Prostate gland (tissue), 2 donors: ENCODE results near the gene GPR137B. TPM values are rescaled to one million over a fixed set of nuclear protein-coding genes. Genes with fewer than 3 reads are reported as not detected.

Experiments
- DNase-seq: peaks from one replicate; pipeline ENCODE4 v3.0.0-alpha.2; 2019; ENCODE audit warnings: low spot score
- H3K27ac ChIP-seq, 2 donors: fragments of 200-600 bp; sonication (generic); 2 replicates each; pipeline ENCODE4 v1.5.1; 2017 to 2019
- H3K27me3 ChIP-seq: fragments of 200-600 bp; sonication (generic); replicated peaks from 2 replicates; pipeline ENCODE4 v1.5.1; 2019; ENCODE audit not compliant: insufficient read depth
- H3K36me3 ChIP-seq, 2 donors: fragments of 200-600 bp; sonication (generic); 1 replicate in 1 of 2; 2 replicates in 1 of 2; pipeline versions ENCODE4 v1.5.1 to v1.8.1; 2017 to 2019
- H3K4me1 ChIP-seq: fragments of 200-600 bp; sonication (generic); replicated peaks from 2 replicates; pipeline ENCODE4 v1.5.1; 2019
- H3K4me3 ChIP-seq, 2 donors: fragments of 200-600 bp; sonication (generic); 2 replicates each; pipeline ENCODE4 v1.5.1; 2017 to 2019
- H3K9me3 ChIP-seq: fragments of 200-600 bp; sonication (generic); 2 replicates; pipeline ENCODE4 v1.5.1; 2017
- CTCF ChIP-seq, 4 experiments: fragments of 200-600 bp in 2 of 4; fragments of 450-650 bp in 2 of 4; sonication (generic) in 2 of 4; IDR thresholded peaks; 1 replicate in 3 of 4; 2 replicates in 1 of 4; pipeline ENCODE4 v1.5.1; 2016 to 2019; ENCODE audit warnings: antibody characterized with exemption in 4 of 4, mild to moderate bottlenecking in 2 of 4, moderate library complexity in 2 of 4
- POLR2A ChIP-seq: fragments of 450-650 bp; IDR thresholded peaks from one replicate; pipeline ENCODE4 v1.6.1; 2016; ENCODE audit warnings: antibody characterized with exemption, mild to moderate bottlenecking
- POLR2AphosphoS5 ChIP-seq: sonication (generic); formaldehyde crosslinking; IDR thresholded peaks from one replicate; pipeline ENCODE4 v1.6.1; 2017; ENCODE audit warnings: antibody characterized with exemption
- WGBS: methylation state at CpG from one replicate; pipeline ENCODE4 v1.1.5; 2018; 5-methylcytosine and 5-hydroxymethylcytosine counted together
- intact Hi-C: fragments of 100-400 bp; cut with DNase I; formaldehyde crosslinking; loops from one replicate; pipeline ENCODE4 v1.14.2; 2022
- total RNA-seq, 2 donors: library from RNA; depleted of rRNA; stranded (reverse); fragments of >200 nt; gene quantifications; one replicate each; pipeline ENCODE4 v1.1.0, GENCODE V29; 2016

Gene GPR137B
- total RNA-seq, 2 donors from 2014 or later: 9.1 to 33.7 TPM

GRCh38 chr1:236123563-236123962 is 18.8 kb upstream of the GPR137B start:
- Histone ChIP-seq H3K4me1 (no peaks in the 10 kb centered on the region), H3K27ac (no peak overlapping the region), H3K36me3 (no peaks in the 10 kb centered on the region), H3K27me3 (peaks cover 2% of the 10 kb centered on the region), H3K4me3 (no peak overlapping the region), H3K9me3 (no peaks in the 10 kb centered on the region)
- no peak for DNase-seq
- WGBS: 88% methylated on average over 6 of the region's 6 CpGs
- intact Hi-C loops: no loop called here
- TF ChIP-seq CTCF (IDR thresholded peaks at IDR 0.05) (no peak), POLR2AphosphoS5 (no peak), POLR2A (no peak)

GRCh38 chr1:236124965-236125364 is 17.4 kb upstream of the GPR137B start:
- Histone ChIP-seq H3K27me3 (peaks cover 2% of the 10 kb centered on the region), H3K4me1 (no peaks in the 10 kb centered on the region), H3K27ac (no peak overlapping the region), H3K4me3 (no peak overlapping the region), H3K9me3 (no peaks in the 10 kb centered on the region), H3K36me3 (no peaks in the 10 kb centered on the region)
- WGBS: 75% methylated on average over 2 of the region's 2 CpGs
- no peak for DNase-seq
- TF ChIP-seq CTCF (IDR thresholded peaks at IDR 0.05) (no peak), POLR2AphosphoS5 (no peak), POLR2A (no peak)
- intact Hi-C loops: no loop called here

- no peaks in the 10 kb centered on the region for H3K9me3 ChIP-seq
- no peak for TF ChIP-seq CTCF (IDR thresholded peaks at IDR 0.05)
- no peak for TF ChIP-seq POLR2AphosphoS5
- no peak overlapping the region for H3K4me3 ChIP-seq
- no peak for DNase-seq
- no peaks in the 10 kb centered on the region for H3K4me1 ChIP-seq
- no peak overlapping the region for H3K27ac ChIP-seq
- 84% methylated on average over 8 of the region's 8 CpGs for WGBS
- H3K36me3 ChIP-seq: no peaks in the 10 kb centered on the region
- H3K27me3 ChIP-seq: peaks cover 2% of the 10 kb centered on the region
- intact Hi-C loops: no loop called here
These were observed 15.3 kb upstream of the GPR137B start for GRCh38 chr1:236127045-236127444.

- no peaks in the 10 kb centered on the region for H3K4me1 ChIP-seq
- H3K9me3 ChIP-seq: no peaks in the 10 kb centered on the region
- no peak for DNase-seq
- WGBS: 74% methylated on average over 10 of the region's 10 CpGs
- H3K27me3 ChIP-seq: peaks cover 2% of the 10 kb centered on the region
- TF ChIP-seq POLR2A: no peak
- TF ChIP-seq POLR2AphosphoS5: no peak
- TF ChIP-seq CTCF (IDR thresholded peaks at IDR 0.05): no peak
- no peak overlapping the region for H3K27ac ChIP-seq
- no peak overlapping the region for H3K4me3 ChIP-seq
- H3K36me3 ChIP-seq: no peaks in the 10 kb centered on the region
- intact Hi-C loops: no loop called here
These were observed 13.6 kb upstream of the GPR137B start for GRCh38 chr1:236128646-236129178.

- H3K4me3 ChIP-seq: no peak overlapping the region
- intact Hi-C loops: no loop called here
- H3K27me3 ChIP-seq: peaks cover 2% of the 10 kb centered on the region
- no peak for DNase-seq
- no peaks in the 10 kb centered on the region for H3K9me3 ChIP-seq
- H3K4me1 ChIP-seq: no peaks in the 10 kb centered on the region
- TF ChIP-seq CTCF (IDR thresholded peaks at IDR 0.05): no peak
- no peak for TF ChIP-seq POLR2A
- TF ChIP-seq POLR2AphosphoS5: no peak
- no peak overlapping the region for H3K27ac ChIP-seq
- 88% methylated on average over 5 of the region's 5 CpGs for WGBS
- H3K36me3 ChIP-seq: no peaks in the 10 kb centered on the region
These were observed 13.0 kb upstream of the GPR137B start for GRCh38 chr1:236129306-236129705.
